Body of pancreas (tissue), 4 donors: Measurements from ENCODE around the gene CCER1. TPM values are rescaled to one million over a fixed set of nuclear protein-coding genes. Genes with fewer than 3 reads are reported as not detected.

Experiments used
- ATAC-seq: fragments of 150-250 bp; one replicate; pipeline ENCODE4 v1.9.1; 2016
- DNase-seq, 4 donors: peaks; one replicate each; pipeline ENCODE4 v3.0.0-alpha.2; 2019
- H3K27ac ChIP-seq, 4 donors: fragments of 200-600 bp; sonication (generic); 1 replicate in 3 of 4; 2 replicates in 1 of 4; pipeline versions ENCODE4 v1.5.1 to v1.6.1; 2016 to 2019; ENCODE audit warnings: mild to moderate bottlenecking in 1 of 4, mixed read lengths in 1 of 4, moderate library complexity in 1 of 4
- H3K27me3 ChIP-seq, 2 donors: fragments of 200-600 bp; sonication (generic); one replicate each; pipeline ENCODE4 v1.6.0; 2016; ENCODE audit warnings: mild to moderate bottlenecking in 1 of 2
- H3K36me3 ChIP-seq, 2 donors: fragments of 200-600 bp; sonication (generic); replicated peaks in 1 of 2; 2 replicates each; pipeline ENCODE4 v1.5.1; 2016; ENCODE audit warnings: low read depth in 2 of 2; ENCODE audit not compliant: insufficient read depth in 1 of 2
- H3K4me1 ChIP-seq: fragments of 200-600 bp; sonication (generic); one replicate; pipeline ENCODE4 v1.6.0; 2016
- H3K4me3 ChIP-seq, 2 donors: fragments of 200-600 bp; sonication (generic); 1 replicate in 1 of 2; 2 replicates in 1 of 2; pipeline ENCODE4 v1.5.1; 2016 to 2019
- H3K9me3 ChIP-seq, 3 donors: fragments of 200-600 bp; sonication (generic); 1 replicate in 2 of 3; 2 replicates in 1 of 3; pipeline ENCODE4 v1.5.1; 2016
- CTCF ChIP-seq, 7 experiments: fragments of 450-650 bp in 4 of 7; fragments of 200-600 bp in 3 of 7; sonication (generic) in 3 of 7; IDR thresholded peaks; one replicate each; pipeline ENCODE4 v1.5.1; 2016 to 2019; ENCODE audit warnings: antibody characterized with exemption in 7 of 7
- POLR2A ChIP-seq, 3 donors: fragments of 450-650 bp; IDR thresholded peaks; one replicate each; pipeline ENCODE4 v1.6.1; 2016; ENCODE audit warnings: antibody characterized with exemption in 3 of 3, mild to moderate bottlenecking in 2 of 3
- WGBS, 2 donors: methylation state at CpG; one replicate each; pipeline ENCODE4 v1.1.5; 2017; 5-methylcytosine and 5-hydroxymethylcytosine counted together
- intact Hi-C: fragments of 100-400 bp; cut with DNase I; formaldehyde crosslinking; loops from one replicate; pipeline ENCODE4 v1.15.1; 2023
- total RNA-seq, 2 donors: library from RNA; depleted of rRNA; stranded (reverse); fragments of >200 nt; gene quantifications; one replicate each; pipeline ENCODE4 v1.1.0, GENCODE V29; 2016

CCER1 gene
- total RNA-seq, 2 donors from 2014 or later = not detected

DNA sequence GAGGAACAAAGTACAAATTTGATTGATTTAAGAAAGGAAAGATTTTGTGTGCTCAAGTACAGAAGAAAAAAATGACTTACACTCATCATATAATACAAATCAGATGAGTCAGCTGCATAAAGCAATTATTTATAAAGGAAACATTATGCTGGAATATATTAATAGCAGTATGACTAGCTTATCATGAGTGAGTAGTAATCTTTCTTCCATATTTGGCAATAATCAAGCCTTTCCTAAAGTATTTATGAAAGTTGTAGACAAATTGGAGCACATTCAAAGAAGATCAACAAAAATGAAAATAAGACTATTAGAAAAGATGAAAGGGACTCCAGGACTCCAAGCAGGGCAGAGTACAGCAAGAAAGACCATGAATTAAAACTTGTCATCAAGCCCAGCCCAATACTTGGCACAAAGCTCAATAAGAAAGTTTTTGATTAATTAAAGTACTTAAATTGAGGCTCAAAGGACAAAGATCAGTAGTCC lies 32.8 kb downstream of the CCER1 start:
- H3K9me3 ChIP-seq = no peaks in the 10 kb centered on the region
- no peak for DNase-seq
- no peaks in the 10 kb centered on the region for H3K4me1 ChIP-seq
- TF ChIP-seq POLR2A (IDR thresholded peaks at IDR 0.05) (no peak), CTCF (IDR thresholded peaks at IDR 0.05) (no peak)
- no peaks in the 10 kb centered on the region for H3K36me3 ChIP-seq
- no peak overlapping the region for H3K27ac ChIP-seq
- no peak for ATAC-seq
- intact Hi-C loops = no loop called here
- H3K27me3 ChIP-seq = no peaks in the 10 kb centered on the region
- no peak overlapping the region for H3K4me3 ChIP-seq

- ATAC-seq (no peak), DNase-seq (no peak)
- H3K4me1 ChIP-seq = no peaks in the 10 kb centered on the region
- no peak for TF ChIP-seq CTCF (IDR thresholded peaks at IDR 0.05)
- no peak for TF ChIP-seq POLR2A (IDR thresholded peaks at IDR 0.05)
- intact Hi-C loops = no loop called here
- H3K27ac ChIP-seq = no peak overlapping the region
- H3K4me3 ChIP-seq = no peak overlapping the region
- H3K27me3 ChIP-seq = no peaks in the 10 kb centered on the region
- WGBS, 2 donors = 89 to 93% methylated on average over 1 of the region's 1 CpG
- no peaks in the 10 kb centered on the region for H3K9me3 ChIP-seq
- H3K36me3 ChIP-seq = no peaks in the 10 kb centered on the region
Observed at GRCh38 chr12:90921536-90921935, 33.4 kb downstream of the CCER1 start.

- no peak for DNase-seq
- Histone ChIP-seq H3K27ac (no peak overlapping the region), H3K4me3 (no peak overlapping the region), H3K9me3 (no peaks in the 10 kb centered on the region), H3K36me3 (no peaks in the 10 kb centered on the region), H3K27me3 (no peaks in the 10 kb centered on the region), H3K4me1 (no peaks in the 10 kb centered on the region)
- 91 to 93% methylated on average over 1 of the region's 1 CpG for WGBS, 2 donors
- no peak for TF ChIP-seq POLR2A (IDR thresholded peaks at IDR 0.05)
- TF ChIP-seq CTCF (IDR thresholded peaks at IDR 0.05) = no peak
- intact Hi-C loops = no loop called here
- ATAC-seq = no peak
Observed at GRCh38 chr12:90920222-90920621, 34.8 kb downstream of the CCER1 start.

GRCh38 chr12:90917431-90917830 lies 37.5 kb downstream of the CCER1 start:
- no peak for TF ChIP-seq CTCF (IDR thresholded peaks at IDR 0.05)
- TF ChIP-seq POLR2A (IDR thresholded peaks at IDR 0.05) = no peak
- 35 to 49% methylated on average over 2 of the region's 2 CpGs for WGBS, 2 donors
- intact Hi-C loops = no loop called here

DNA sequence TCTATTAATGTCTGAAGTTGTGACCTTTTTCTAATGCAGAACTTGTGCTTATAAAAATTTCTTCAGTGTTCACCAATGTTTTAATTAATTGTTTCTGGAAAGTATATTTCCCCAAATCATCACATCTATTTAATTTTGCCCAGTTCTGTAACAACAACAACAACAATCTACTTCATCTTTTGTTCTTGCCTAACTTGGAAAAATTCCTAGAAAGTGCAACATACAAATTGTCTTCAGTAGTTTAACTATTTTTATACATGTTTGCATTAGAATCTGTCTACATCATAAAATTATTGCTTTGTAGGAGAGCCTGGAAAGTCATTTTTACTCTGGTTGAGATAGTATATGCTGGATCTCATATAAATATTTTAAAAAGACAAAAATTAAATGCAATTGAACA lies 38.5 kb downstream of the CCER1 start:
- H3K4me1 ChIP-seq = no peaks in the 10 kb centered on the region
- H3K27me3 ChIP-seq = no peaks in the 10 kb centered on the region
- H3K4me3 ChIP-seq = no peak overlapping the region
- intact Hi-C loops = no loop called here
- H3K9me3 ChIP-seq = no peaks in the 10 kb centered on the region
- ATAC-seq (no peak), DNase-seq (no peak)
- no peak overlapping the region for H3K27ac ChIP-seq
- TF ChIP-seq POLR2A (IDR thresholded peaks at IDR 0.05) = no peak
- no peak for TF ChIP-seq CTCF (IDR thresholded peaks at IDR 0.05)
- no peaks in the 10 kb centered on the region for H3K36me3 ChIP-seq

More at GRCh38 chr12:90917431-90917830, 37.5 kb downstream of the CCER1 start:
- Histone ChIP-seq H3K9me3 (no peaks in the 10 kb centered on the region), H3K4me3 (no peak overlapping the region), H3K27me3 (no peaks in the 10 kb centered on the region), H3K4me1 (no peaks in the 10 kb centered on the region), H3K27ac (no peak overlapping the region), H3K36me3 (no peaks in the 10 kb centered on the region)
- DNase-seq (no peak), ATAC-seq (no peak)
